ENCODE results near the gene KATNA1.

The KATNA1 gene

DNA sequence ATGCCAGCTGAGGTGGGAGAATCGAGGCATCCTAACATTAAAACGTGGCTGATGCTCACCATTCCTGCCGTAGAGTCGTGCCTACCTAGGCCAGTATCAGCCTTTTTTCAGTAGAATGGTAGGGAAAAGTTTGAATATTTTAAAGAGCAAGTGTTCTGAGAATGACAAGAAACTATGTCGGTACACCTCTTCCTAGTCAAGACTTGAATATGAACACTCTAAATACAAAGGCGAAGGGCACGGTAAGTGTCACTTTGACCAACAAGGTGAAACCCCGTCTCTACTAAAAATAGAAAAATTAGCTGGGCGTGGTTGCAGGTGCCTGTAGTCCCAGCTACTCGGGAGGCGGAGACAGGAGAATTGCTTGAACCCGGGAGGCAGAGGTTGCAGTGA, 81.3 kb downstream of the KATNA1 start:
- no peaks in the 10 kb centered on the region for H3K36me3 Mint-ChIP-seq
- no peaks in the 10 kb centered on the region for H3K9me3 Mint-ChIP-seq (ENCODE audit: low read depth)
- peak overlapping the region; percentile 89 for H3K4me3 Mint-ChIP-seq
- H3K4me1 Mint-ChIP-seq (ENCODE audit: low read depth) = peaks cover 23% of the 10 kb centered on the region
- no peaks in the 10 kb centered on the region for H3K27me3 Mint-ChIP-seq
- H3K27ac Mint-ChIP-seq = peak overlapping the region; percentile 72

DNA sequence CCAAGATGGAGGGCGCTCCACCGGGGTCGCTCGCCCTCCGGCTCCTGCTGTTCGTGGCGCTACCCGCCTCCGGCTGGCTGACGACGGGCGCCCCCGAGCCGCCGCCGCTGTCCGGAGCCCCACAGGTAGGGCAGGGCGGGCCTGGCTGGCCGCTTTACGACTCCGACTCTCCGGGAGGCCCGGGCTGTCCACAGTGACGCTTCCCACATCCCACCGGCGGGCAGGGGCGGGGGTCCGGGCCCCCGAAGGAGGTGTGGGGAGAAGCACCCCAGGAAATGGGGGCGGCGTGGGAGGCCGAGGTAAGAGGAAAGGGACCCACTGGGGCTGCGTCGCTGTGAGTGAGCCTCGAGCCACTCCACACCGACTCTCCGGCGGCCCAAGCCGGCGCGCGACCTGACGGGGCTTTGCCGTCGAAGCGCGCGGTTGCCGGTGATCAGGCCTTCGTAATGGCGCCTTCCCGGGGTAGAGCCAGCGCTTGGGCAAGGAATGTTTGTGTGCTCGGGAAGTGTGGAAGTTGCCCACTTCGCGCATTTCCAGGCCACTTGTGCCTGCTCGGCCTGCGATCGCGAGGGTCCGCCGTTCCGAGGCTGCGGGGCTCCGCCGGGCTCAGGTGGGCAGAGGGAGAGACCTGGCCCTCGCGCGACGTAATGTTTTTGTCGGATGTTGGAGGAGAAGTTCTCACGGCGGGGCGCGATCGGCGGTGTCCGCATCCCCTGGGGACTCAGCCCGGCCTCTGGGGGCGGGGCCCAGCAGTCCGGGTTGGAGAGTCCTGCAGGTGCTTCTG, 81.9 kb downstream of the KATNA1 start:
- peaks cover 23% of the 10 kb centered on the region for H3K4me1 Mint-ChIP-seq (ENCODE audit: low read depth)
- H3K9me3 Mint-ChIP-seq (ENCODE audit: low read depth) = no peaks in the 10 kb centered on the region
- peak overlapping the region; percentile 72 for H3K27ac Mint-ChIP-seq
- no peaks in the 10 kb centered on the region for H3K27me3 Mint-ChIP-seq
- H3K4me3 Mint-ChIP-seq = peak overlapping the region; percentile 89
- H3K36me3 Mint-ChIP-seq = no peaks in the 10 kb centered on the region

GRCh38 chr6:149565527-149566409, 82.7 kb downstream of the KATNA1 start, which contains the start of gene GINM1:
Gene GINM1 (plus strand): TSS chr6:149566375. CDS start chr6:149566415, 40 bp downstream.
- H3K27ac Mint-ChIP-seq = peak within 1 kb of the TSS; percentile 94
- no peaks in the 10 kb centered on the region for H3K36me3 Mint-ChIP-seq
- H3K9me3 Mint-ChIP-seq (ENCODE audit: low read depth) = no peaks in the 10 kb centered on the region
- peak within 1 kb of the TSS; percentile 93 for H3K4me3 Mint-ChIP-seq
- peaks cover 21% of the 10 kb centered on the region for H3K4me1 Mint-ChIP-seq (ENCODE audit: low read depth)
- H3K27me3 Mint-ChIP-seq = no peaks in the 10 kb centered on the region

DNA sequence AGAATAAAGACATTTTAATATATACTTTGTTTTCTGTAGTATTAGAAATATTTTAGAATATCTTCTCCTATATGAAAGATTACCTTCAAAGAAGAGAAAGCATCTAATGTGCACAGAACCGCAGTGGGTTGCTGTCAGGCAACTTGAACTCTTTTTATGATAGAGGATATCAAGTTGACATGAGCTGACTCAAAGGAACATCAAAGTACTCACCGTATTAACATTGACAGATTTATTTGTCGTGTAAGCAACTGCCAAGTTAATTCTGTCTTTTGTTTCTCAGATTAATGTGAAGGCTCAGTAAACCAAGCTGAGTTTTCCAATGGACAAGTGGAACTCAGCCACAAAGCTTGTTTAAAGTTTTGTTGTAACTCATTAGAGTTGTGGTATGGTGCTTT, 84.6 kb downstream of the KATNA1 start:
- Mint-ChIP-seq H3K4me1 (ENCODE audit: low read depth) (peaks cover 21% of the 10 kb centered on the region), H3K27ac (no peak overlapping the region), H3K27me3 (no peaks in the 10 kb centered on the region), H3K4me3 (peak overlapping the region; percentile 7), H3K9me3 (ENCODE audit: low read depth) (no peaks in the 10 kb centered on the region), H3K36me3 (no peaks in the 10 kb centered on the region)

DNA sequence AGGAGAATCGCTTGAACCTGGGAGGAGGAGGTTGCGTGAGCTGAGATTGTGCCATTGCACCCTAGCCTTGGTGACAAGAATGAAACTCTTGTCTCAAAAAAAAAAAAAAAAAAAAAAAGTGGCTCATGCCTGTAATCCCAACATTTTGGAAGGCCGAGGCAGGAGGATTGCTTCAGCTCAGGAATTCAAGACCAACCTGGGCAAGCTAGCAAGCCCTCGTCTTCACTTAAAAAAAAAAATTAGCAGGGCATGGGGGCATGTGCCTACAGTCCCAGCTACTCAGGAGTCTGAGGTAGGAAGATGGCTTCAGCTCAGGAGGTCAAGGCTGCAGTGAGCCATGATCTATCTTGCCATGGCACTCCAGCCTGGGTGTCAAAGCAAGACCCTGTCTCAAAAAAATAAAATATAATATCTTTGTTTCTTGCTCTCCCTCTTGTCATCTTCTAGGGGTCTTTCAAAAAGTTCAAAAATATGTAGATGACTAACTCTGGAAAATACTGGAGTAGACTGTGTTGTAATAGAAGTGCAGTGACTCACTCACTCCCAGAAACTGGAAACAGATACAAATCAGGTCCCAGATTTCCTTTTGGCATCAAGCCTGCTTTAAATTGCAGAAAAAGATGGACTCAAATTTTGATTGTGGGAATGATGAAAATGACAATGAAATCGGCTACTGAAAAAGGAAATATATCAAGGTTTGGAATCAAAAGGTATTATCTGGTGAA, 85.1 kb downstream of the KATNA1 start:
- H3K9me3 Mint-ChIP-seq (ENCODE audit: low read depth) = no peaks in the 10 kb centered on the region

GRCh38 chr6:149560736-149561135, 87.8 kb downstream of the KATNA1 start:
- H3K9me3 Mint-ChIP-seq (ENCODE audit: low read depth) = no peaks in the 10 kb centered on the region
- no peak overlapping the region for H3K4me3 Mint-ChIP-seq
- peaks cover 4% of the 10 kb centered on the region for H3K27me3 Mint-ChIP-seq
- H3K36me3 Mint-ChIP-seq = no peaks in the 10 kb centered on the region
- H3K27ac Mint-ChIP-seq = no peak overlapping the region
- H3K4me1 Mint-ChIP-seq (ENCODE audit: low read depth) = peaks cover 7% of the 10 kb centered on the region

More for the DNA sequence above, 85.1 kb downstream of the KATNA1 start:
- Mint-ChIP-seq H3K36me3 (no peaks in the 10 kb centered on the region), H3K4me3 (no peak overlapping the region), H3K27me3 (no peaks in the 10 kb centered on the region), H3K4me1 (ENCODE audit: low read depth) (peaks cover 21% of the 10 kb centered on the region), H3K27ac (no peak overlapping the region)

- H3K4me3 Mint-ChIP-seq = no peak overlapping the region
These were observed 89.1 kb downstream of the KATNA1 start for GRCh38 chr6:149559389-149559788.

DNA sequence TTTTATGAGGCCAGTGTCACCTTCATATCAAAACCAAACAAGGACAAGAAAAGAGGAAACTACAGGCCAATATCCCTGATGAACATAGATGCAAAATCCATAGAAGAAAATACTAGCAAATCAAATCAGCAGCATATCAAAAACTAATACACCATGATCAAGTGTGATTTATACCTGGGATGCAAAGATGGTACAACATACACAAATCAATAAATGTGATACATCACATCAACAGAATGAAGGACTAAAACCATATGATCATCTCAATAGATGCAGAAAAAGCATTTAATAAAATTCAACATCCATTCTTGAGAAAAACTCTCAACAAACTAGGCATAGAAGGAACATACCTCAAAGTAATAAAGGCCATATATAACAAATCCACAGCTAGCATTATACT, 90.5 kb downstream of the KATNA1 start:
- Mint-ChIP-seq H3K36me3 (no peaks in the 10 kb centered on the region), H3K9me3 (ENCODE audit: low read depth) (no peaks in the 10 kb centered on the region), H3K27ac (no peak overlapping the region), H3K4me3 (no peak overlapping the region), H3K4me1 (ENCODE audit: low read depth) (no peaks in the 10 kb centered on the region), H3K27me3 (peaks cover 8% of the 10 kb centered on the region)

More at GRCh38 chr6:149559389-149559788, 89.1 kb downstream of the KATNA1 start:
- H3K9me3 Mint-ChIP-seq (ENCODE audit: low read depth) = no peaks in the 10 kb centered on the region
- H3K36me3 Mint-ChIP-seq = no peaks in the 10 kb centered on the region
- H3K4me1 Mint-ChIP-seq (ENCODE audit: low read depth) = peaks cover 3% of the 10 kb centered on the region
- peaks cover 5% of the 10 kb centered on the region for H3K27me3 Mint-ChIP-seq
- H3K27ac Mint-ChIP-seq = no peak overlapping the region

- Mint-ChIP-seq H3K4me1 (ENCODE audit: low read depth) (peaks cover 2% of the 10 kb centered on the region), H3K36me3 (no peaks in the 10 kb centered on the region), H3K27me3 (peaks cover 9% of the 10 kb centered on the region), H3K4me3 (no peak overlapping the region), H3K27ac (no peak overlapping the region), H3K9me3 (ENCODE audit: low read depth) (no peaks in the 10 kb centered on the region)
These were observed 96.6 kb downstream of the KATNA1 start for GRCh38 chr6:149551920-149552319.

DNA sequence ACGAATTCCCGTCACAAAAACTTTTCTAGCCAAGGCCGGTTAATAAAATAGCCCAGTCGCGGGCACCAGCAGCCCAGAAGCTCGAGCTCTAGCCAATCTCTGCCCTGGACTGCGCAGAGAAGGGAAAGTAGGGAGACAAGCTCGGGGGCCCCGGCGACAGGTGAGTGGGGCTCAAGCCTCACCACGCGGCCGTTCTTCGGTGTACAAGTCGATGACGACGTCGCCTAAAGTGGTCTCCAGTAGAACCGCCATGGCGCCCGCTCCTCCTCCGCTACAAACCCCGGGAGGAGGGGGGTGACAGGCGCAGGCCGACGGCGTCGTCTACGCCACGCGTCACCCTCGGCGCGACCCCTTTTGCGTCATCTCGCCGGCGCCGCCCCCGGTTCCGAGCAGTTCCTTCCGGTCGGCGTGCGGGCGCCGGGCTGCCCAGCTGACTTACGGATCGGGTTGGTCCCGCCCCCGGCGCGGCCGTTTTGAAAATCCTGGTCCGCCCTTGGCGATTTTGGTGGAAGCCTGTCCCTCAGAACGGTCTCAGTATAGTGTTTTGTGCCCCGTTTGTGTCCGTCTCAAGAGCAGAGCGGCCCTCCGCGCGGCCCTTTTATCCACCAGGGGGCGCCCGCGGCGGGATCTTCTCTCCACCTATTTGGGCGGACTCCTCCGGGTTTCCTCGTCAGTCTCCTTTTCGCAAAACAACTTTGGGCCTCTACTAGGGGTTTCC, 102.6 kb downstream of the KATNA1 start, which contains the start of gene PPIL4:
Gene PPIL4, minus strand, starts transcription at position 290 of the 718 bp plus-strand sequence. Its CDS starts 38 bp downstream, at position 252.
- peaks cover 2% of the 10 kb centered on the region for H3K27me3 Mint-ChIP-seq
- peak within 1 kb of the TSS; percentile 98 for H3K27ac Mint-ChIP-seq
- peak within 1 kb of the TSS; percentile 99 for H3K4me3 Mint-ChIP-seq
- H3K36me3 Mint-ChIP-seq = no peaks in the 10 kb centered on the region
- H3K9me3 Mint-ChIP-seq (ENCODE audit: low read depth) = no peaks in the 10 kb centered on the region
- peaks cover 41% of the 10 kb centered on the region for H3K4me1 Mint-ChIP-seq (ENCODE audit: low read depth)

GRCh38 chr6:149545258-149545753, 103.2 kb downstream of the KATNA1 start:
- Mint-ChIP-seq H3K27ac (peak overlapping the region; percentile 98), H3K4me3 (peak overlapping the region; percentile 99), H3K9me3 (ENCODE audit: low read depth) (no peaks in the 10 kb centered on the region), H3K4me1 (ENCODE audit: low read depth) (peaks cover 44% of the 10 kb centered on the region), H3K36me3 (no peaks in the 10 kb centered on the region), H3K27me3 (peaks cover 2% of the 10 kb centered on the region)

Data from activated naive CD8-positive, alpha-beta T cell (primary cell).